ENCODE measurements around the gene SPATA1. TPM values are rescaled to one million over a fixed set of nuclear protein-coding genes. Genes with fewer than 3 reads are reported as not detected.

SPATA1 gene
- total and polyA plus RNA-seq, 2 of the 13 experiments (the other 11 are each of a cell fraction or from before 2014, with no cell fraction given): 0.70 to 1.4 TPM

GRCh38 chr1:84573967-84574842, 68.0 kb downstream of the SPATA1 start, which contains the start of gene CTBS (continued):
- TF ChIP-seq, protein P1, sequence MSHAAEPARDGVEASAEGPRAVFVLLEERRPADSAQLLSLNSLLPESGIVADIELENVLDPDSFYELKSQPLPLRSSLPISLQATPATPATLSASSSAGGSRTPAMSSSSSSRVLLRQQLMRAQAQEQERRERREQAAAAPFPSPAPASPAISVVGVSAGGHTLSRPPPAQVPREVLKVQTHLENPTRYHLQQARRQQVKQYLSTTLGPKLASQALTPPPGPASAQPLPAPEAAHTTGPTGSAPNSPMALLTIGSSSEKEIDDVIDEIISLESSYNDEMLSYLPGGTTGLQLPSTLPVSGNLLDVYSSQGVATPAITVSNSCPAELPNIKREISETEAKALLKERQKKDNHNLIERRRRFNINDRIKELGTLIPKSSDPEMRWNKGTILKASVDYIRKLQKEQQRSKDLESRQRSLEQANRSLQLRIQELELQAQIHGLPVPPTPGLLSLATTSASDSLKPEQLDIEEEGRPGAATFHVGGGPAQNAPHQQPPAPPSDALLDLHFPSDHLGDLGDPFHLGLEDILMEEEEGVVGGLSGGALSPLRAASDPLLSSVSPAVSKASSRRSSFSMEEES (CRISPR knock-in tag; IDR thresholded peaks at IDR 0.05): peak; percentile 36; the same call in 1 of the 2 replicates
- no peak for TF ChIP-seq KDM6A (CRISPR knock-in tag; IDR thresholded peaks at IDR 0.05; ENCODE audit: low read depth)
- TF ChIP-seq ZNF230 (CRISPR knock-in tag; IDR thresholded peaks at IDR 0.05): peak; percentile 82; the same call in 1 of the 2 replicates
- TF ChIP-seq ZNF383 (CRISPR knock-in tag; IDR thresholded peaks at IDR 0.05; ENCODE audit: borderline replicate concordance): no peak
- peak; percentile 68 for TF ChIP-seq PHF20 (CRISPR knock-in tag; IDR thresholded peaks at IDR 0.05)
- TF ChIP-seq, protein P2, sequence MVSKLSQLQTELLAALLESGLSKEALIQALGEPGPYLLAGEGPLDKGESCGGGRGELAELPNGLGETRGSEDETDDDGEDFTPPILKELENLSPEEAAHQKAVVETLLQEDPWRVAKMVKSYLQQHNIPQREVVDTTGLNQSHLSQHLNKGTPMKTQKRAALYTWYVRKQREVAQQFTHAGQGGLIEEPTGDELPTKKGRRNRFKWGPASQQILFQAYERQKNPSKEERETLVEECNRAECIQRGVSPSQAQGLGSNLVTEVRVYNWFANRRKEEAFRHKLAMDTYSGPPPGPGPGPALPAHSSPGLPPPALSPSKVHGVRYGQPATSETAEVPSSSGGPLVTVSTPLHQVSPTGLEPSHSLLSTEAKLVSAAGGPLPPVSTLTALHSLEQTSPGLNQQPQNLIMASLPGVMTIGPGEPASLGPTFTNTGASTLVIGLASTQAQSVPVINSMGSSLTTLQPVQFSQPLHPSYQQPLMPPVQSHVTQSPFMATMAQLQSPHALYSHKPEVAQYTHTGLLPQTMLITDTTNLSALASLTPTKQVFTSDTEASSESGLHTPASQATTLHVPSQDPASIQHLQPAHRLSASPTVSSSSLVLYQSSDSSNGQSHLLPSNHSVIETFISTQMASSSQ (IDR thresholded peaks at IDR 0.05; ENCODE audit: low read depth): no peak
- TF ChIP-seq, protein P2 (CRISPR knock-in tag; IDR thresholded peaks at IDR 0.05; ENCODE audit: borderline replicate concordance): 0 out of 2 replicates have a peak, but pooled peaks have one; percentile 34
- TF ChIP-seq ZNF558 (CRISPR knock-in tag; IDR thresholded peaks at IDR 0.05; ENCODE audit: borderline replicate concordance): peak; percentile 46; the same call in 1 of the 2 replicates
- peak; percentile 54; the same call in 1 of the 2 replicates for TF ChIP-seq ZNF280B (CRISPR knock-in tag; IDR thresholded peaks at IDR 0.05; ENCODE audit: borderline replicate concordance)
- TF ChIP-seq SOX6 (IDR thresholded peaks at IDR 0.05): no peak
- TF ChIP-seq SOX6 (CRISPR knock-in tag; IDR thresholded peaks at IDR 0.05): 0 out of 2 replicates have a peak, but pooled peaks have one; percentile 16
- TF ChIP-seq, protein P3, sequence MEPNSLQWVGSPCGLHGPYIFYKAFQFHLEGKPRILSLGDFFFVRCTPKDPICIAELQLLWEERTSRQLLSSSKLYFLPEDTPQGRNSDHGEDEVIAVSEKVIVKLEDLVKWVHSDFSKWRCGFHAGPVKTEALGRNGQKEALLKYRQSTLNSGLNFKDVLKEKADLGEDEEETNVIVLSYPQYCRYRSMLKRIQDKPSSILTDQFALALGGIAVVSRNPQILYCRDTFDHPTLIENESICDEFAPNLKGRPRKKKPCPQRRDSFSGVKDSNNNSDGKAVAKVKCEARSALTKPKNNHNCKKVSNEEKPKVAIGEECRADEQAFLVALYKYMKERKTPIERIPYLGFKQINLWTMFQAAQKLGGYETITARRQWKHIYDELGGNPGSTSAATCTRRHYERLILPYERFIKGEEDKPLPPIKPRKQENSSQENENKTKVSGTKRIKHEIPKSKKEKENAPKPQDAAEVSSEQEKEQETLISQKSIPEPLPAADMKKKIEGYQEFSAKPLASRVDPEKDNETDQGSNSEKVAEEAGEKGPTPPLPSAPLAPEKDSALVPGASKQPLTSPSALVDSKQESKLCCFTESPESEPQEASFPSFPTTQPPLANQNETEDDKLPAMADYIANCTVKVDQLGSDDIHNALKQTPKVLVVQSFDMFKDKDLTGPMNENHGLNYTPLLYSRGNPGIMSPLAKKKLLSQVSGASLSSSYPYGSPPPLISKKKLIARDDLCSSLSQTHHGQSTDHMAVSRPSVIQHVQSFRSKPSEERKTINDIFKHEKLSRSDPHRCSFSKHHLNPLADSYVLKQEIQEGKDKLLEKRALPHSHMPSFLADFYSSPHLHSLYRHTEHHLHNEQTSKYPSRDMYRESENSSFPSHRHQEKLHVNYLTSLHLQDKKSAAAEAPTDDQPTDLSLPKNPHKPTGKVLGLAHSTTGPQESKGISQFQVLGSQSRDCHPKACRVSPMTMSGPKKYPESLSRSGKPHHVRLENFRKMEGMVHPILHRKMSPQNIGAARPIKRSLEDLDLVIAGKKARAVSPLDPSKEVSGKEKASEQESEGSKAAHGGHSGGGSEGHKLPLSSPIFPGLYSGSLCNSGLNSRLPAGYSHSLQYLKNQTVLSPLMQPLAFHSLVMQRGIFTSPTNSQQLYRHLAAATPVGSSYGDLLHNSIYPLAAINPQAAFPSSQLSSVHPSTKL (CRISPR knock-in tag; IDR thresholded peaks at IDR 0.05): peak; percentile 52; the same call in 1 of the 2 replicates
- no peak for TF ChIP-seq ZNF432 (CRISPR knock-in tag; IDR thresholded peaks at IDR 0.05; ENCODE audit: borderline replicate concordance)
- 0 out of 2 replicates have a peak, but pooled peaks have one; percentile 44 for TF ChIP-seq U2AF2 (IDR thresholded peaks at IDR 0.05; ENCODE audit: low read depth, low read length)
- TF ChIP-seq MTERF4 (CRISPR knock-in tag; IDR thresholded peaks at IDR 0.05): peak; percentile 80
